ENCODE data around the gene DNHD1.

The DNHD1 gene

GRCh38 chr11:6563121-6563619 is 66.1 kb downstream of the DNHD1 start:
- Histone ChIP-seq H3K4me3 (replicated peaks; ENCODE audit: insufficient read depth, low read length) (no peak overlapping the region), H3K27ac (replicated peaks) (no peak overlapping the region), H3K27me3 (ENCODE audit: insufficient read depth, poor library complexity, severe bottlenecking) (no peaks in the 10 kb centered on the region)
- TF ChIP-seq REST (IDR thresholded peaks at IDR 0.05; ENCODE audit: insufficient replicate concordance, low read depth): no peak
- no peak for TF ChIP-seq GABPA (IDR thresholded peaks at IDR 0.05; ENCODE audit: low read depth)
- no peak for TF ChIP-seq SPI1 (IDR thresholded peaks at IDR 0.05; ENCODE audit: borderline replicate concordance, low read depth)
- no peak for TF ChIP-seq POLR2AphosphoS5 (IDR thresholded peaks at IDR 0.05; ENCODE audit: low read depth)
- TF ChIP-seq CTCF (IDR thresholded peaks at IDR 0.05; ENCODE audit: insufficient read depth, low read length): no peak
- DNase-seq (ENCODE audit: low read depth in 1 of 2, low spot score in 1 of 2): no peak

- DNase-seq (ENCODE audit: low read depth in 1 of 2, low spot score in 1 of 2): no peak
- Histone ChIP-seq H3K27ac (replicated peaks) (no peak overlapping the region), H3K4me3 (replicated peaks; ENCODE audit: insufficient read depth, low read length) (no peak overlapping the region), H3K27me3 (ENCODE audit: insufficient read depth, poor library complexity, severe bottlenecking) (no peaks in the 10 kb centered on the region)
- no peak for TF ChIP-seq SPI1 (IDR thresholded peaks at IDR 0.05; ENCODE audit: borderline replicate concordance, low read depth)
- no peak for TF ChIP-seq POLR2AphosphoS5 (IDR thresholded peaks at IDR 0.05; ENCODE audit: low read depth)
- TF ChIP-seq REST (IDR thresholded peaks at IDR 0.05; ENCODE audit: insufficient replicate concordance, low read depth): no peak
- TF ChIP-seq CTCF (IDR thresholded peaks at IDR 0.05; ENCODE audit: insufficient read depth, low read length): no peak
- no peak for TF ChIP-seq GABPA (IDR thresholded peaks at IDR 0.05; ENCODE audit: low read depth)
Measured at GRCh38 chr11:6563667-6564066, 66.6 kb downstream of the DNHD1 start.

GRCh38 chr11:6565325-6565724 is 68.2 kb downstream of the DNHD1 start:
- H3K27ac ChIP-seq (replicated peaks): no peak overlapping the region
- H3K27me3 ChIP-seq (ENCODE audit: insufficient read depth, poor library complexity, severe bottlenecking): no peaks in the 10 kb centered on the region
- DNase-seq (ENCODE audit: low read depth in 1 of 2, low spot score in 1 of 2): no peak
- no peak overlapping the region for H3K4me3 ChIP-seq (replicated peaks; ENCODE audit: insufficient read depth, low read length)
- TF ChIP-seq SPI1 (IDR thresholded peaks at IDR 0.05; ENCODE audit: borderline replicate concordance, low read depth): no peak
- TF ChIP-seq CTCF (IDR thresholded peaks at IDR 0.05; ENCODE audit: insufficient read depth, low read length): no peak
- no peak for TF ChIP-seq GABPA (IDR thresholded peaks at IDR 0.05; ENCODE audit: low read depth)
- no peak for TF ChIP-seq REST (IDR thresholded peaks at IDR 0.05; ENCODE audit: insufficient replicate concordance, low read depth)
- TF ChIP-seq POLR2AphosphoS5 (IDR thresholded peaks at IDR 0.05; ENCODE audit: low read depth): no peak
